NOMO-1 treated with DMSO at 0.1 percent for 48 hours (cell line): Measurements from ENCODE around the gene OR8D4.
"Not testable (repeated sequence)": the region's sequence is repeated elsewhere in the genome, so short reads cannot be mapped to it uniquely, and the experiment has no call there.

Source experiments
- DNase-seq: peaks from one replicate; lab custom pipeline; 2025; ENCODE audit not compliant: unreplicated experiment; lab: John Stamatoyannopoulos, UW

The OR8D4 gene

DNA sequence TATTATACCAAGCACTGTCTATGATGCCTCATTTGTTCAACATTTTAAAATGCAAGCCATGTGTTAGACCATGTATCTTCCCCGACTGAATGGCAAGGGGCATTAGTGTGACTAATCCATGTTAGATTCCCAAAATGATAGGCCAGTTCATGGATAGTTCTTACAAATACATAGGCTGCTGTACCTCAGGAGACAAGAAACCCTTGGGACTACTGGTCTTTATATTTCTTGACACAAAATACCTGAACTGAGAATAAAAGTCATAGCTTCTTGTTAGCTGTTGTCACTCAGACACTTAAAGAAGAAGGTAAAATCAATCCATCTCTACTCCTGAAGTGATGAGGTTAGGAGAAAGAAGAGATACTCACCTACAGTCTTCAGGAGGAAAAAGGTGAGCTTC lies at the start of gene OR8D4:
Gene OR8D4 (plus strand): TSS at position 301 of the 400 bp plus-strand sequence. CDS start 4,265 bp downstream, outside the sequence.
- no peak for DNase-seq

DNA sequence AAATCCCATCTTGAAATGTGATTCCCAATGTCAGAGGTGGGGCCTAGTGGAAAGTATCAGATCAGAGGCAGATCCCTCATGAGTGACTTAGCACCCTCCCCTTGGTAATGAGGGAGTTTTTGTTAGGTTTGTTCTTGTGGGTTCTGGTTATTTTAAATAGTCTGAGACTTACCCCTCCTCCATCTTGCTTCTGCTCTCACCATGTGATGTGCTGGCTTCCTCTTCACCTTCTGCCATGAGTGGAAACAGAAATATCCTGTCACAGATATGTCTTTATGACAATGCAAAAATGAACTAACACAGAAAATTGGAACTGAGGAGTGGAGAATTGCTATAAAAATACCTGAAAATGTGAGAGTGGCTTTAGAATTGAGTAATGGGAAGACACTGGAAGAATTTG lies 49.6 kb upstream of the OR8D4 start:
- DNase-seq, result no peak

DNA sequence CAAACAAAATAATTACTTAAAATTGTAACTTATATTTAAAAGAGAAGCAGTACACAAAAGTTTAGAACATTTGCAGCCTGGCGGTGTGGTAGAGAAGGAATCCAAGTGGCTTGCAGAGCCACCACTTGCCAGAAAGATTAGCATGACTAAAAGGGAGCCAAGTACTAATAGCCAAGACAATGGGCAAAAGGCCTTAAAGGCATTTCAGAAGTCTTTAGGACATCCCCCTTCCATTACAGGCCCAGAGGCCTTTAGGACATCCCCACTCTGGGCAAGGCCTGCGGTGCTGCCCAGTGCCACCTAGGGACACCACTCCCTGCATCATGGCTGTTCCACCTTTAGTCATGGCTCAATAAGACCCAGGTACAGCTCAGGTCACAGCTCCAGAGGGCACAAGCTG lies 48.9 kb upstream of the OR8D4 start:
- no peak for DNase-seq

DNA sequence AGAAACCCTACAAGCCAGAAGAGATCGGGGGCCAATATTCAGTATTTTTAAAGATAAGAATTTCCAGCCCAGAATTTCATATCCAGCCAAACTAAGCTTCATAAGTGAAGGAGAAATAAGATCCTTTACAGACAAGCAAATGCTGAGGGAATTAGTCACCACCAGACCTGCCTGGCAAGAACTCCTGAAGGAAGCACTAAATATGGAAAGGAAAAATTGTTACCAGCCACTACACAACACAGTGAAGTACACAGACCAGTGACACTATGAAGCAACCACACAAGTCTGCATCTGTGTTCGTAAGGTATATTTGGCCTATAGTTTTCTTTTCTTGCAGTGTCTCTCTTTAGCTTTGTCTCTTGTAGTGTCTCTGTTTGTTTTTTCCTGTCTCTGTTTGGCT lies 45.5 kb upstream of the OR8D4 start:
- no peak for DNase-seq

DNA sequence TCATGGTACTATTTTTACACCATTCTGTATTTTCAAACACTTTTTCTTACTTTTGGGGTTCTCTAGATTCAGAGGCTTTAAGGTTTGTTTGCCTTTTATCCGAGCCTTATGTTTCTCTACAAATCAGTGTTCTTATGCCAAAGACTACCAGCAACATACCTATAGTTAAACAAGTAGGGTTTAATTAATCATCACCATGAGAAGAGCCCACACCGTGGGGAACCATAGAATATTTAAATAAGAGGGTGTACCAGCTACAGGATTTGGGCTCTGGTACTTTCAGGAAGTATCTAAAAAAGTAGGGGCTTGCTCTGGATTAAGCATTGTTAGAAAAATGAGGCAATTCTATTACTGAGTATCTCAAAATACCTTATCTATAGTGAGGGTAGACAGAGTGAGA lies 42.2 kb upstream of the OR8D4 start:
- DNase-seq, result no peak

DNA sequence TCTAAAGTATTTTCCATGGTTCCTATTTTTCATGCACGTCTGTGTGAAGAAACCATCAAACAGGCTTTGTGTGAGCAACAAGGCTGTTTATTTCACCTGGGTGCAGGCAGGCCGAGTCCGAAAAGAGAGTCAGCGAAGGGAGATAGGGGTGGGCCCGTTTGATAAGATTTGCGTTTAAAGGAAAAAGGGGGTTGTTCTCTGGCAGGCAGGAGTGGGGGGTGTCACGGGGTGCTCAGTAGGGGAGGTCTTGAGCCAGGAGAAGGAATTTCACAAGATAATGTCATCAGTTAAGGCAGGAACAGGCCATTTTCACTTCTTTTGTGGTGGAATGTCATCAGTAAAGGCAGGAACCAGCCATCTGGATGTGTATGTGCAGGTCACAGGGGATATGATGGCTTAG lies 36.7 kb upstream of the OR8D4 start:
- DNase-seq, result not testable (repeated sequence)

DNA sequence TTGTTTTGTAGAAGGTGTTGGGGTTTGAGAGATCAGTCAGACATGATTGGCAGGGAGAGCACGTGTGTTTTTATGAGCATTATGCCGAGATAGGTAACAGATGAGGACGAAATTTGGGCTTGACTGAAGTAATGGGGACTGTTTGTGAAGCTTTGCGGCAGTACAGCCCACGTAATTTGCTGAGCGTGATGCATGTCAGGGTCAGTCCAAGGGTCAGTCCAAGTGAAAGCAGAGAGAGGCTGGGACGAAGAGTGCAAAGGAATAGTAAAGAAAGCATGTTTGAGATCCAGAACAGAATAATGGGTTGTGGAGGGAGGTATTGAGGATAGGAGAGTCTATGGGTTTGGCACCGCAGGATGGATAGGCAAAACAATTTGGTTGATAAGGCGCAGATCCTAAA lies 34.2 kb upstream of the OR8D4 start:
- not testable (repeated sequence) for DNase-seq

DNA sequence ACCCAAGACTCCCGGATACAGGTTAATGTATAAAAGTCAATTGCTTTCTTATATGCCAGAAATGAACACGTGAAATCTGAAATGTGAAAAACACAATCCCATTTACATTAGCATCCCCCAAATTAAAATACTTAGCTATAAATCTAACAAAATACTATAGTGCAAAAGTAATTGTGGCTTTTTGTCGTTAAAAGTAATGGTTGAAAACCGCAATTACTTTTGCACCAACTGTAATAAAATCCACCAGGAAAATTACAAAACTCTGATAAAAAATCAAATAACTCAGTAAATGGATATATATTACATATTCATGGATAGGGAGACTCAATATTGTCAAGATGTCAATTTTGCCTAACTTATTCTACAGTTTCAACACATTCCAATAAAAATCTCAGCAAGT lies 21.1 kb upstream of the OR8D4 start:
- no peak for DNase-seq

DNA sequence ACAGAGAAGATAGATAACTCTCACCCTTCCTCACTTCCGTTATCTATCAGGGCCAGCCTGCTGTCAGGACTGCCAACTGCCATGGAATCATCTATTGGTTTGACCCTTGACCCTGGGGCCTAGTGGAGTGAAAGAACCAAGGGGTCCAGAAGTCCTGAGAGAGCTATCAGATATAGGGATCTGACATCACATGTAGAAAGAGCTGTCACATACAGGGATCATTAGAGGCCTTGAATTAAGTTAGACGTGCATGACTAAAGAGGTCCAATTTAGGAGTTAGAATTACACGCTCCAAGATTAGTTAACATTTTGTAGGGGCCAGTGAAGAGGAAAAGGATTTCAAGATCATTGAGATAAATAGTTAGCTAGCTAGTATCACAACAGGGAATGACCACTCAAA lies 16.4 kb upstream of the OR8D4 start, which contains the start of gene TMEM225:
Gene TMEM225 (minus strand): TSS at position 101 of the 400 bp plus-strand sequence. CDS start 245 bp downstream, outside the sequence.
- DNase-seq, result no peak

DNA sequence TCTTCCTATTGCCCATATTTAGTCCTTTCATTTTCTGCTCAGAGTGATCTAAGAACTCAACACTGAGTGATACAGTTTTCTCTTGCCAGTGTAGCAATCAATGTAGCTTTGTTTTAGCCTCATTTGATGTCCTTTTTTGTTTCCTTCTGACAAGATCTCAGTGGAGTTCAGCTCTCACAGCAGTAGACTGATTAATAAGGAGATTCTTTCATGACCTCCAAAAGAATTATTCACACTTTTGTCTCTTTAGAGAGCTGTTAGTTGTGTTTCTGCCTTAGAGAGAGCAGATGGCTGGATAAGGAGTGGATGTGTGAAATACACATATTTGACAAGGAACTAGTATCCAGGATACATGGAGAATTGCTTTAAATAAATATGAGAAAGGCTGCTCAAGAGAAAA lies 9.9 kb upstream of the OR8D4 start:
- DNase-seq, result no peak

DNA sequence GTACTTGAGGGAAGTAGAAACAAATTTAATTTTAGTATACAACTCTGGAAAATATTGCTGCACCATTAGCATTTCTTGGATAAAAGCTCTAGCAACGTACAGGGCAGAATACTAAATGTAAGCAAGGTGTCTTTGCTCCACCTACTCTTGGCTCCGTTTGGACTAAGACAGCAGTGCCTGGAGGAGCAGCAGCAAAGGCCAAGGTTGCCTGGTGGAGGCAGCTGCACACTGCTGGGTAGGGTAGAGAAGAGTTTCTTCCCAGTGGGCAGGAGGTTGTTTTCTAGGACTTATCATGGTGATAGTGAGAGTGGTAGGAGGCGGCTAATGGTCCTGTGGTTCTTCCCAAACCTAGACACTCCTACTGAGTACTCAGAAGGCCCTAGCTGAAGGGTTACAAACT lies 2.2 kb upstream of the OR8D4 start:
- no peak for DNase-seq

DNA sequence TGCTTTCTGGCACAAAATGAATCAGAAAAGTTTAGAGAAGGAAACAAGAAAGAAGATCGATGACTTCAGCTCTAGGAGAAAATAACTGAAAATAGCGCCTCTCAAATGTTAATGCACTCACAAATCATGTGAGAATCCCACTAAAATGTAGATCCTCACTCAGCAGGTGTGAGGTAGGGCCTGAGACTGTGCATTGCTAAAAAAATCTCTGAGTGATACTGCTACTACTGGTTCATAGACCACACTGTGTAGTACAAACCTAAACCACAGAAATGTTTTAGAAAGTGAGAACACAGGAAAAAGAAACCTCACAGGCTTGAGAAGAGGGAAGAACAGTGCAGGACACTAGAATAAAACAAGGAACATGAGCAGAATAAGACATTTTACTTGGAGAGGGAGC lies 2.0 kb downstream of the OR8D4 start:
- DNase-seq, result no peak

DNA sequence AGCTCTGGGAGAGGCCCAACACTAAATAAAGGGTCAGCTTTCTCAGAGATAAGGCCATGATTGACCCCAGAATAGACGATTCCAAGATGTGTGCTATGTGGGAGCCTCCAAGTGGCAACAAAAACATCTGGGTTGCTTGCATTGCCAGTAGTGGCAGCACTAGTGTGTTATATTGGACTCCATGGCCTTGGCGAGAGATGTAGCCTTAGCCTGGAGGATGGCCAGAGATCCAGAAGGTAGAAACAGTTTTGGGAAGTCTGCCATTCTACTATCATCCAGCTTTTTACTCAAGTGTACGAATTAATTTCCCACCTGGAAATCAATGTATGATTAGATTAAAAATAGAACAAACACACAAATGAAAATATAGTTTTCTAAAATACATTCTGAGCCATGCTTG lies 3.0 kb downstream of the OR8D4 start:
- no peak for DNase-seq

DNA sequence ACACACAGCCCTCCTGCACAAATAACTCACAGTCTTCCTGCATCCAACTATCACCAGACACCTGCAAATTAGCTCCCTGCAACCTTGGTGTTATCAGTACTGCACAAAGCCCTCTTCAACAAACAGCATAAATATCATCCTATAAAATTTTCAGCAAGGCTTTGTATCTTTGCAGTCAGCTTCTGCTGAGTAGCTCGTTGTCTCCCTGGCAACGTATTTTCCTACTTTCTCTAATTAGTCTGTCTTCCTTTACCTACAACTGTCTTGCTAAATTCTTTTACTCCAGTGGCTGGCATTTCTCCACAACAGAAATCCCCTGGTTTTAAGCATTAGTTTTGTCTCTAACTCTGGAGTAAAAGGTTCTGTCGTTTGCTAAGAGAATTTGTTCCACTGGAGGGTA lies 3.9 kb downstream of the OR8D4 start:
- no peak for DNase-seq

DNA sequence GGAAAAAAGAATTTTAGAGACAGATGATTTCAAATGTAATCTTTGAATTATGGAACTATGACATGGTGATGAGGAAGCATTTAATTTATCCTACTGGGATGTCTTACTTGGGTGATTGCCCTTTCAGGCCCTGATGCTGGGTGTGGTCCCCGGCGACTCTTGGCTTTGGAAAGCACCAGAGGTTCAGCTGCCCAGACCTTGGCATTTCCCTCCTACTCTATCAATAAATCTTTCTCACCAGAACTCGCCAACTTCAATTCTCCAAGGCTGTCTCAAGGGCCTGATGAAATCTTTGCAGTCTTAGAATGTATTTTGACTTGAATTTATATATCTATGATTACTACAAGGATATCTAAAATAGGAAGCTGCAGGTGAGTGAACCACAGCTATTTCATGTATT lies 19.0 kb downstream of the OR8D4 start:
- no peak for DNase-seq

DNA sequence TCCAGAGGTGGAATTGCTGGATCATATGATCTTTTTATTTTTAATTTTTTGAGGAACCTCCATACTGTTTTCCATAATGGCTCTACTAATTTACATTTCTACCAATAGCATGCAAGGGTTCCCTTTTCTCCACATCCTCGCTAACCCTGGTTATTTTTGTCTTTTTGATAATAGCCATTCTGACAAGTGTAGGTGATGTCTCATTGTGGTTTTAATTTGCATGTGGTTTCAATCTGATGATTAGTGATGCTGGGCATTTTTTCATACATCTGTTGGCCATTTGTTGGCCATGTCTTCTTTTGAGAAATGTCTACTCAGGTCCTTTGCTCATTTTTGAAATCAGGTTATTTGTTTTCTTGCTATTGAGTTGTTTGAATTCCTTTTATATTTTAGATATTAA lies 22.1 kb downstream of the OR8D4 start:
- no peak for DNase-seq

DNA sequence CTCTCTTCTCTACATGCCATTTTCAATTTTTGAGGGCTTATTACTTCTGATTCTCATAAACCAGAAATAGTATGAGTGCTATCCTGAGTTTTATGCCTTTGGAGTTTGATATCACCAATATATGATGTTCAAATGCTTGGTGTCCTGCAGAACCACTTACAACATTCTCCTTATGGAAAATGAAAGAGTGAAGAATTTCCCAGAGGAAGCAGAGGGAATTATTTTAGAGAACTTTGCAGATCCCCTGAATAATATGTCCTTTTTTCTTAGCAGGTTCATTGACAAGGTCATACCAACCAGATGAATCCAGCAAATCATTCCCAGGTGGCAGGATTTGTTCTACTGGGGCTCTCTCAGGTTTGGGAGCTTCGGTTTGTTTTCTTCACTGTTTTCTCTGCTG lies 37.4 kb downstream of the OR8D4 start, which contains the start of gene OR4D5:
Gene OR4D5 (plus strand): TSS at position 301 of the 400 bp plus-strand sequence. CDS start 0 bp downstream, at position 301.
- no peak for DNase-seq

DNA sequence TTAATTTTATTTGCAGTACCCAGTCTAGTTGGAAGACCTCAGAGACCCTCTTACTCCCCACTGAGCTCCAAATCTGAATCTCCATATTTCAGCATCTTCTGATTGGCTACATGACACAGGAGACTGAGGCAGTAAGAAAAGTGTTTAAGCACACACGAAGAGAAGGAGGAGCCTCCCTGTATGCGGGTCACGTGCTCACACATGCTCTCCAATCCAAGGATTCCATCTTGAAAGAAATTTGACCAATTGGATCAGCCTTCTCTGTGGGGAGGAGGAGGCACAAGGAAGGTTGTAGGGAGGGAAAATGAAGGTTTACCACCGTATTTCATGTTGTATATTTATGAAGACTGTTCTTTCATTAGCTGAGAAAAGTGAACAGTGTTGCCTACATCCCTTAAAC lies 40.4 kb downstream of the OR8D4 start:
- no peak for DNase-seq

DNA sequence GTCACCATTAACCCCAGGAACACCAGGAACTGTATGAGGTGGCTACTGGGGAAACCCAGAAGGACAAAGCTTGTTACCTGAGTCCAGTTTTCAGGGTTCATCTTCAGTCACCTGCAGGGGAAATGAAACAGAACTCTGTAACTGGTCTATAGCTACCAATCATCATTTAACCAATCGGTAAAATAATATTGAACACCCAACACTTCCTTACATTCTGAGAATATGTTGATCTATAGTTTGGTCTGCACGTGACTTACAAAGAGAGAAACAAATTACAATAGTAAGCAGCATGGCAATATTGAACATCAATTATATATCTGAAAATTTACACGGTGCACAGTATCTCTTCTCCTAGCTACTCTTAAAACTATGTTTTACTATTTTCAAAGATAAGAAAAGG lies 41.8 kb downstream of the OR8D4 start, which contains the start of gene OR6T1:
Gene OR6T1 (minus strand): TSS at position 101 of the 400 bp plus-strand sequence. CDS start 0 bp downstream, at position 101.
- DNase-seq, result no peak

DNA sequence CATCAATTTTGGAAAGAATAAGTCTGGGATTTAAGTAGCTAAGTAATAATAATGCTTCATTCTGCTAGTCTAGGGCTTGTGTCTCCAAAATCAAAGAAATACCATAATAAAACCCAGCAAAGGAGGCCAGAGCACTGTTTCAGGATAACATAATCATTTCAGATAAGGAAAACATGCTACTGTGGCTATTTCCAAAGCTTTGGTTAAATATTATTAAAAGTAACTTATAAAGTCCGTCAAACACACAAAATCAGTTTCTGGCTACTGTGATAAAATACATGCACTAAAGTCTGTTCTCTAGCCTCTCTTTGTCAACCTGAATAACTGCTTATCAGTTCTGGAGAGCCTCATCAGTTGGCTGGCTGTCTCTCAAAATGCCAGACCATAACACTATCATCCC lies 43.2 kb downstream of the OR8D4 start:
- no peak for DNase-seq

DNA sequence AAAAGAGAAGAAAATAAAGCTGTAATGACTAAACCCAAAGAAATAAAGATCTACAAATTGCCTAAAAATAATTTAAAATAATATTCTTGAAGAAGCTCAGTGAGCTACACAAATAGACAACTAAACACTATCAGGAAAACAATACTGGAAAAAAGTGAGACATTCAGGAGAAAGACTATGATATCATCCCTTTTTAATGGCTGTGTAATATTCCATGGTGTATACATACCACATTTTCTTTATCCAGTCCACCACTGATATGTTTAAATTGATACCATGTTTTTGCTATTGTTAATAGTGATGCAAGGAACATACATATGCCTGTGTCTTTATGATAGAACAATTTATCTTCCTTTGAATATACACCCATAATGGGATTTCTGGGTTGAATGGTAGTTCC lies 54.8 kb downstream of the OR8D4 start:
- no peak for DNase-seq
